ACC112 (cell line): ENCODE results near the gene RBM23.

ENCODE experiments used
- H2AFZ ChIP-seq: fragments of 200-600 bp; sonication (generic); one replicate; pipeline ENCODE4 v1.6.0; 2017; ENCODE audit warnings: antibody characterized with exemption, low read length; ENCODE audit not compliant: unreplicated experiment
- H3K27ac ChIP-seq: fragments of 200-600 bp; sonication (generic); 2 replicates; pipeline ENCODE4 v1.5.1; 2014; ENCODE audit warnings: low read depth, mild to moderate bottlenecking, antibody characterized with exemption, low read length, moderate library complexity
- H3K27me3 ChIP-seq: fragments of 200-600 bp; sonication (generic); 2 replicates; pipeline ENCODE4 v1.6.1; 2014; ENCODE audit warnings: mild to moderate bottlenecking, antibody characterized with exemption, low read length, moderate library complexity, mixed read lengths; ENCODE audit not compliant: insufficient read depth
- H3K36me3 ChIP-seq: fragments of 200-600 bp; sonication (generic); 2 replicates; pipeline ENCODE4 v1.6.1; 2016; ENCODE audit warnings: mild to moderate bottlenecking, antibody characterized with exemption, low read length, moderate library complexity, mixed read lengths; ENCODE audit not compliant: insufficient read depth
- H3K4me1 ChIP-seq: fragments of 200-600 bp; sonication (generic); one replicate; pipeline ENCODE4 v1.6.1; 2016; ENCODE audit warnings: low read length, mixed read lengths; ENCODE audit not compliant: insufficient read depth, unreplicated experiment, control insufficient read depth
- H3K4me3 ChIP-seq: fragments of 200-600 bp; sonication (generic); 2 replicates; pipeline ENCODE4 v1.5.1; 2014; ENCODE audit warnings: mild to moderate bottlenecking, low read depth, low read length
- H3K79me2 ChIP-seq: fragments of 200-600 bp; sonication (generic); one replicate; pipeline ENCODE4 v1.6.0; 2016; ENCODE audit warnings: low read length; ENCODE audit not compliant: control insufficient read depth, unreplicated experiment, insufficient read depth

RBM23 gene

DNA sequence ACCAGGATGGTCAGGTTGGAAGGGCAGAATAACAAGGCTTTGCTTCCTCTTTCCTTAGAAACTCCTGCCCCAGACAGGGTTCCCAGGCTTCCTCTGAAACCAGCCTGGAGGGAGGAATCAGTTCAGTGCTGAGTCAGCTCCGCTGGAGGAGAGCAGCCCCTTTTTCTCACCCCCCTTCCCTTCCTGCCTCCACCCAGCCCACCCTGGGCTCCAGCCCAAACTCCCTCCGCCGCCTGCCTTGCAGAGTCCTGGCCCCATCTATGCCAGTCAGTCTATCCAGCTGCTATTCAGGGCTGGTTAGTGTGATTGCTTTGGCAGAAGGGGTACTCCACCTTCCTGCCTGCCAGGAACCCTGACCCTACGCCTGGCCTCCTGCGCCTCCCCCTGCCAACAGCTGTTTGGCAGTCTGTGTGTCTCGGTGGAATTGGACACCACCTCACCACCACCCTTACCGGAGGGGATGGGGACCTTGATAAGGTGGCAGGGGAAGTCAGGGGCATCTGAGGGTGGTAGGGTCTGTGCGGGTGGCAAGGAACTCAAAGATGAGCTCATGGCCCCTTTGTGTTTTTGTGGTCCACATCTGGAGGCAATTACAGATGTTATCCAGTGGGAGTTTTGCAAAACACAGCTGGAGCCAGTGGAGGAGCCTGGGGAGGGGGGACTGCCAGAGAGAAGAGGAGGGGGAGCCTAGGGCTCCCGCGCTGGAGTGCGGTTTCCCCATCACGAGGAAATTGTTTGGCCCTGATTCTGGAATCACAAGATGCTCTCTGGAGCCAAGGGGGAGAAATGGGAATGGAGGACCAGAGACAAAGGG, 70.4 kb downstream of the RBM23 start:
- Histone ChIP-seq H3K27ac (peak overlapping the region; percentile 100), H3K36me3 (peaks cover 14% of the 10 kb centered on the region; the same call in 1 of the 2 replicates), H2AFZ (no peak overlapping the region), H3K79me2 (peaks cover under 1% of the 10 kb centered on the region), H3K4me3 (peak overlapping the region; percentile 16), H3K4me1 (peaks cover 77% of the 10 kb centered on the region), H3K27me3 (no peaks in the 10 kb centered on the region)

GRCh38 chr14:22847661-22848341, 71.1 kb downstream of the RBM23 start:
- H3K79me2 ChIP-seq, result peaks cover 8% of the 10 kb centered on the region
- H3K4me3 ChIP-seq, result peak overlapping the region; percentile 6; the same call in 1 of the 2 replicates
- peak overlapping the region; percentile 100 for H3K27ac ChIP-seq
- H2AFZ ChIP-seq, result no peak overlapping the region
- no peaks in the 10 kb centered on the region for H3K27me3 ChIP-seq
- peaks cover 71% of the 10 kb centered on the region for H3K4me1 ChIP-seq
- peaks cover 14% of the 10 kb centered on the region; the same call in 1 of the 2 replicates for H3K36me3 ChIP-seq

GRCh38 chr14:22846811-22847307, 72.1 kb downstream of the RBM23 start:
- no peaks in the 10 kb centered on the region for H3K27me3 ChIP-seq
- peaks cover 17% of the 10 kb centered on the region for H3K79me2 ChIP-seq
- peak overlapping the region; percentile 79 for H3K27ac ChIP-seq
- peaks cover 19% of the 10 kb centered on the region; the same call in 1 of the 2 replicates for H3K36me3 ChIP-seq
- no peak overlapping the region for H2AFZ ChIP-seq
- H3K4me3 ChIP-seq, result no peak overlapping the region
- H3K4me1 ChIP-seq, result peaks cover 62% of the 10 kb centered on the region

DNA sequence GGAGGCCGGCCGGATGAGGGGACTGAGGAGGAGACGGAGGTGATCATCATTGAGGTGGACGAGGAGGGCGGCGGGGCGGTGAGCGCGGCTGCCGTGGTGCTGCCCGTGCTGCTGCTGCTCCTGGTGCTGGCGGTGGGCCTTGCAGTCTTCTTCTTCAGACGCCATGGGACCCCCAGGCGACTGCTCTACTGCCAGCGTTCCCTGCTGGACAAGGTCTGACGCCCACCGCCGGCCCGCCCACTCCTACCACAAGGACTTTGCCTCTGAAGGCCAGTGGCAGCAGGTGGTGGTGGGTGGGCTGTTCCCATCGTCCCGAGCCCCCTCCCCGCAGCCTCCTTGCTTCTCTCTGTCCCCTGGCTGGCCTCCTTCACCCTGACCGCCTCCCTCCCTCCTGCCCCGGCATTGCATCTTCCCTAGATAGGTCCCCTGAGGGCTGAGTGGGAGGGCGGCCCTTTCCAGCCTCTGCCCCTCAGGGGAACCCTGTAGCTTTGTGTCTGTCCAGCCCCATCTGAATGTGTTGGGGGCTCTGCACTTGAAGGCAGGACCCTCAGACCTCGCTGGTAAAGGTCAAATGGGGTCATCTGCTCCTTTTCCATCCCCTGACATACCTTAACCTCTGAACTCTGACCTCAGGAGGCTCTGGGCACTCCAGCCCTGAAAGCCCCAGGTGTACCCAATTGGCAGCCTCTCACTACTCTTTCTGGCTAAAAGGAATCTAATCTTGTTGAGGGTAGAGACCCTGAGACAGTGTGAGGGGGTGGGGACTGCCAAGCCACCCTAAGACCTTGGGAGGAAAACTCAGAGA, 72.9 kb downstream of the RBM23 start:
- no peak overlapping the region for H3K4me3 ChIP-seq
- H3K27ac ChIP-seq, result peak overlapping the region; percentile 79
- H3K36me3 ChIP-seq, result peaks cover 19% of the 10 kb centered on the region; the same call in 1 of the 2 replicates
- peaks cover 54% of the 10 kb centered on the region for H3K4me1 ChIP-seq
- H3K79me2 ChIP-seq, result peaks cover 26% of the 10 kb centered on the region
- no peak overlapping the region for H2AFZ ChIP-seq
- no peaks in the 10 kb centered on the region for H3K27me3 ChIP-seq

- Histone ChIP-seq H3K36me3 (peaks cover 19% of the 10 kb centered on the region; the same call in 1 of the 2 replicates), H3K4me3 (no peak overlapping the region), H3K79me2 (peaks cover 33% of the 10 kb centered on the region), H2AFZ (no peak overlapping the region), H3K4me1 (peaks cover 48% of the 10 kb centered on the region), H3K27ac (no peak overlapping the region), H3K27me3 (no peaks in the 10 kb centered on the region)
Measured at GRCh38 chr14:22845103-22845394, 73.9 kb downstream of the RBM23 start.

- peaks cover 39% of the 10 kb centered on the region for H3K79me2 ChIP-seq
- no peaks in the 10 kb centered on the region for H3K27me3 ChIP-seq
- H2AFZ ChIP-seq, result no peak overlapping the region
- no peak overlapping the region for H3K4me3 ChIP-seq
- H3K27ac ChIP-seq, result no peak overlapping the region
- H3K4me1 ChIP-seq, result peaks cover 46% of the 10 kb centered on the region
- peaks cover 19% of the 10 kb centered on the region; the same call in 1 of the 2 replicates for H3K36me3 ChIP-seq
Measured at GRCh38 chr14:22844221-22845102, 74.5 kb downstream of the RBM23 start.
